Suprapubic skin (tissue), 3 donors: ENCODE measurements around the gene C4orf54.

Source experiments
- POLR2AphosphoS5 ChIP-seq, 3 donors: sonication (generic); formaldehyde crosslinking; IDR thresholded peaks; one replicate each; pipeline ENCODE4 v1.6.1; 2017; ENCODE audit warnings: antibody characterized with exemption in 3 of 3
- TF ChIP-seq, protein P1 (sequence below), 2 donors: fragments of 200-600 bp in 1 of 2; fragments of 450-650 bp in 1 of 2; sonication (generic) in 1 of 2; IDR thresholded peaks; one replicate each; pipeline ENCODE4 v1.5.1; 2016 to 2019; ENCODE audit warnings: antibody characterized with exemption in 2 of 2, mild to moderate bottlenecking in 1 of 2, moderate library complexity in 1 of 2

DNA sequence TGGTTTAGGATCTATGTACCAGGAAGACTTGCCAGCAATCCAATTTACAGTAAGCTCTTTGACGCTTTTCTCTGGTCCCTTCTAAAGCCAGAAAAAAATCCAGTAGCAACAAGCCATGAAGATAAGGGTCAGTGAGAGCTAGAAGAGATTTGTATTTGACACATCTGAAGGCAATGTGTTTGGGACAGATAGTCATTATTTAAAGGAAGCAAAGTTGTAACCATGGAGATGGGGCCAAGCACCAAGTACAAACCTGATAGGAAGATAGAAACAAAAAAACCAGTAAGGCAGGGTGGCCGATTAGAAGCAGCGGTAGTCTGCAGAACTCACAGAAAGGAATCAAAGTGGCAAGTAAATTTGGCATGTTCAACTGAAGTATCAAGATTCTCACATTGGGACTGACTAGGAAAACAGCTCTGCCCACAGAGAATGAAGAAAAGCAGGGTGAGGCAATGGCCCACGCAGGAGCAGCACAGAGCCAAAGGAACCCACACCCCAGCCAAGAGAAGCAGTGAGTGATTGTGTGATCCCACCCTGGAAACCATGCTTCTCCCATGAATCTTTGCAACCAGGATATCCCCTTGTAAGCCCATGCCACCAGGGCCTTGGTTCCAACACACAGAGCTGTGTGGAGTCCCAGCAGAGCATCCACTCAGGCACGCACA is 12.9 kb upstream of the C4orf54 start:
- TF ChIP-seq POLR2AphosphoS5 (IDR thresholded peaks at IDR 0.05): no peak
- TF ChIP-seq, protein P1, sequence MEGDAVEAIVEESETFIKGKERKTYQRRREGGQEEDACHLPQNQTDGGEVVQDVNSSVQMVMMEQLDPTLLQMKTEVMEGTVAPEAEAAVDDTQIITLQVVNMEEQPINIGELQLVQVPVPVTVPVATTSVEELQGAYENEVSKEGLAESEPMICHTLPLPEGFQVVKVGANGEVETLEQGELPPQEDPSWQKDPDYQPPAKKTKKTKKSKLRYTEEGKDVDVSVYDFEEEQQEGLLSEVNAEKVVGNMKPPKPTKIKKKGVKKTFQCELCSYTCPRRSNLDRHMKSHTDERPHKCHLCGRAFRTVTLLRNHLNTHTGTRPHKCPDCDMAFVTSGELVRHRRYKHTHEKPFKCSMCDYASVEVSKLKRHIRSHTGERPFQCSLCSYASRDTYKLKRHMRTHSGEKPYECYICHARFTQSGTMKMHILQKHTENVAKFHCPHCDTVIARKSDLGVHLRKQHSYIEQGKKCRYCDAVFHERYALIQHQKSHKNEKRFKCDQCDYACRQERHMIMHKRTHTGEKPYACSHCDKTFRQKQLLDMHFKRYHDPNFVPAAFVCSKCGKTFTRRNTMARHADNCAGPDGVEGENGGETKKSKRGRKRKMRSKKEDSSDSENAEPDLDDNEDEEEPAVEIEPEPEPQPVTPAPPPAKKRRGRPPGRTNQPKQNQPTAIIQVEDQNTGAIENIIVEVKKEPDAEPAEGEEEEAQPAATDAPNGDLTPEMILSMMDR (IDR thresholded peaks at IDR 0.05): no peak
